Measurements from ENCODE around the gene CTNNA3.

- TF ChIP-seq POLR2A (IDR thresholded peaks at IDR 0.05) = no peak
- TF ChIP-seq POLR2AphosphoS5 (IDR thresholded peaks at IDR 0.05) = no peak
Measured at GRCh38 chr10:66999762-67000545, 696.0 kb downstream of the CTNNA3 start.
